SK-N-SH treated with all-trans-retinoic acid at 6 μM for 48 hours (cell line): ENCODE data around the gene PGAP6.
"Not testable (repeated sequence)": the region's sequence is repeated elsewhere in the genome, so short reads cannot be mapped to it uniquely, and the experiment has no call there.

Experiments used
- ATAC-seq: fragments of 200-7000 bp; cut with Tn5 transposase; 3 replicates; pipeline ENCODE4 v1.9.1; 2020; ENCODE audit warnings: mild to moderate bottlenecking, moderate library complexity
- ARNTL ChIP-seq: fragments of 450-650 bp; formaldehyde crosslinking; IDR thresholded peaks from 2 replicates; pipeline ENCODE4 v1.5.0; 2020; ENCODE audit warnings: low read depth, mild to moderate bottlenecking, moderate library complexity, borderline replicate concordance
- BACH2 ChIP-seq: fragments of 250-450 bp; sonication (Bioruptor Pico); IDR thresholded peaks from 2 replicates; pipeline ENCODE4 v1.9.0; 2021; ENCODE audit warnings: mild to moderate bottlenecking, borderline replicate concordance
- CREB5 ChIP-seq: fragments of 250-450 bp; sonication (Bioruptor Pico); IDR thresholded peaks from 2 replicates; pipeline ENCODE4 v1.5.1; 2020; ENCODE audit warnings: low read depth, mild to moderate bottlenecking, moderate library complexity
- CSDC2 ChIP-seq: fragments of 250-450 bp; sonication (Bioruptor Pico); IDR thresholded peaks from 2 replicates; pipeline ENCODE4 v1.5.0; 2020; ENCODE audit warnings: mild to moderate bottlenecking, moderate library complexity
- CSRNP3 ChIP-seq: fragments of 250-450 bp; sonication (Bioruptor Pico); IDR thresholded peaks from 2 replicates; pipeline ENCODE4 v1.5.1; 2021; ENCODE audit warnings: mild to moderate bottlenecking, moderate library complexity
- GLIS3 ChIP-seq: fragments of 250-450 bp; sonication (Bioruptor Pico); IDR thresholded peaks from 2 replicates; pipeline ENCODE4 v1.5.0; 2020; ENCODE audit warnings: mild to moderate bottlenecking, moderate library complexity
- ISL1 ChIP-seq: fragments of 250-450 bp; sonication (Bioruptor Pico); IDR thresholded peaks from 2 replicates; pipeline ENCODE4 v2.1.2; 2022; ENCODE audit warnings: mild to moderate bottlenecking, moderate library complexity
- OSR1 ChIP-seq: fragments of 250-450 bp; sonication (Bioruptor Pico); IDR thresholded peaks from 2 replicates; pipeline ENCODE4 v1.8.0; 2022; ENCODE audit warnings: moderate library complexity, mild to moderate bottlenecking, inconsistent platforms
- POU6F1 ChIP-seq: fragments of 250-450 bp; sonication (Bioruptor Pico); IDR thresholded peaks from 2 replicates; pipeline ENCODE4 v1.8.0; 2021; ENCODE audit warnings: low read depth, mild to moderate bottlenecking, moderate library complexity, borderline replicate concordance
- PPARA ChIP-seq: fragments of 250-450 bp; sonication (Bioruptor Pico); IDR thresholded peaks from 2 replicates; pipeline ENCODE4 v1.5.0; 2020; ENCODE audit warnings: mild to moderate bottlenecking, borderline replicate concordance
- RARB ChIP-seq: fragments of 250-450 bp; sonication (Bioruptor Pico); IDR thresholded peaks from 2 replicates; pipeline ENCODE4 v1.8.0; 2021; ENCODE audit warnings: mild to moderate bottlenecking, moderate library complexity
- SNAI2 ChIP-seq: fragments of 250-450 bp; sonication (Bioruptor Pico); IDR thresholded peaks from 2 replicates; pipeline ENCODE4 v1.5.0; 2020; ENCODE audit warnings: mild to moderate bottlenecking, moderate library complexity
- TCF4 ChIP-seq: fragments of 250-450 bp; sonication (Bioruptor Pico); IDR thresholded peaks from 2 replicates; pipeline ENCODE4 v1.8.0; 2021; ENCODE audit warnings: mild to moderate bottlenecking, moderate library complexity, borderline replicate concordance
- TOX ChIP-seq: fragments of 250-450 bp; sonication (Bioruptor Pico); IDR thresholded peaks from 2 replicates; pipeline ENCODE4 v1.8.0; 2021; ENCODE audit warnings: mild to moderate bottlenecking, moderate library complexity, borderline replicate concordance
- ZFP30 ChIP-seq: fragments of 450-650 bp; formaldehyde crosslinking; IDR thresholded peaks from 2 replicates; pipeline ENCODE4 v1.5.0; 2022; ENCODE audit warnings: mild to moderate bottlenecking, moderate library complexity
- ZNF565 ChIP-seq: fragments of 450-650 bp; formaldehyde crosslinking; conservative IDR thresholded peaks from 2 replicates; pipeline ENCODE4 v1.5.0; 2020; ENCODE audit warnings: low read depth, mild to moderate bottlenecking, moderate library complexity
- ZNF8 ChIP-seq: fragments of 450-650 bp; formaldehyde crosslinking; IDR thresholded peaks from 2 replicates; pipeline ENCODE4 v1.5.0; 2020; ENCODE audit warnings: mild to moderate bottlenecking, moderate library complexity
- TF ChIP-seq, protein P1 (sequence below): fragments of 250-450 bp; sonication (Bioruptor Pico); IDR thresholded peaks from 2 replicates; pipeline ENCODE4 v1.8.0; 2020; ENCODE audit warnings: mild to moderate bottlenecking, moderate library complexity, borderline replicate concordance
- TF ChIP-seq, protein P2 (sequence below): fragments of 250-450 bp; sonication (Bioruptor Pico); IDR thresholded peaks from 2 replicates; pipeline ENCODE4 v1.5.0; 2020; ENCODE audit warnings: mild to moderate bottlenecking, moderate library complexity

The PGAP6 gene

DNA sequence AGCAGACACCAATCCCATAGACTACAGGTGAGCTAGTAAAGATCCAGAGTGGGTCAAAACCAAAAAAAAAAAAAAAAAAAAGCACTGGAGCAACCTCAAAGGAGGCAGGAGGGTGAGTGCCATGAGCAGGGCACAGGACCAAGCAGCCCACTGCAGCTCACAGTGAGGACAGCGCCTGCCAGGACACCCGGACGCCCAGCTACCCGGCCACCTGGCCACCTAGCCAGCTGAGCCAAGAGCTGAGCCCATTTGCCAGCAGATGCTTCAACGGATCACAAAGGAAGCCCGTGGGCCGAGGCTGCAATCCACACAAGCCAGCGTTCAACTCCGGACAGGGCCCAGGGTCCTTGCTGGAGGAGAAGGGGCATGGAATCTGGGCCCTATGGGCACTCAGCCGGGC, 44.3 kb downstream of the PGAP6 start:
- ATAC-seq, result no peak; the same call in 2 of the 3 replicates

DNA sequence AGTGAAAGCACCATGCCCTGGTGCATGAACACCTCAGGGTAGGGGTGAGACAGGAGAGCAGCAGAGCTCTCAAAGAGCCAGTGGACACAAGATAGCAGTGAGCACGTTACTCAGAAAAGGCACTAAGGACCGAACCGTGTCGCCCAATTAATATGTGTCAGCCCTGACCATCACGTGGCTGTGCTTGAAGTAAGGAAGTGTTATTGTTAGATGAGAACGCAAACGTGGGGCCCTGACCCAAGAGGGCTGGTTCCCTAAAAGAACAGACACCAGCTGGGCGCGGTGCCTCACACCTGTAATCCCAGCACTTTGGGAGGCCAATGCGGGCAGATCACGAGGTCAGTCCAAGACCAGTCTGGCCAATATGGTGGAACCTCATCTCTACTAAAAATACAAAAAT, 45.5 kb downstream of the PGAP6 start:
- TF ChIP-seq, protein P1, sequence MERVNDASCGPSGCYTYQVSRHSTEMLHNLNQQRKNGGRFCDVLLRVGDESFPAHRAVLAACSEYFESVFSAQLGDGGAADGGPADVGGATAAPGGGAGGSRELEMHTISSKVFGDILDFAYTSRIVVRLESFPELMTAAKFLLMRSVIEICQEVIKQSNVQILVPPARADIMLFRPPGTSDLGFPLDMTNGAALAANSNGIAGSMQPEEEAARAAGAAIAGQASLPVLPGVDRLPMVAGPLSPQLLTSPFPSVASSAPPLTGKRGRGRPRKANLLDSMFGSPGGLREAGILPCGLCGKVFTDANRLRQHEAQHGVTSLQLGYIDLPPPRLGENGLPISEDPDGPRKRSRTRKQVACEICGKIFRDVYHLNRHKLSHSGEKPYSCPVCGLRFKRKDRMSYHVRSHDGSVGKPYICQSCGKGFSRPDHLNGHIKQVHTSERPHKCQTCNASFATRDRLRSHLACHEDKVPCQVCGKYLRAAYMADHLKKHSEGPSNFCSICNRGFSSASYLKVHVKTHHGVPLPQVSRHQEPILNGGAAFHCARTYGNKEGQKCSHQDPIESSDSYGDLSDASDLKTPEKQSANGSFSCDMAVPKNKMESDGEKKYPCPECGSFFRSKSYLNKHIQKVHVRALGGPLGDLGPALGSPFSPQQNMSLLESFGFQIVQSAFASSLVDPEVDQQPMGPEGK (CRISPR knock-in tag), result no peak
- TF ChIP-seq OSR1 (CRISPR knock-in tag) (no peak), ARNTL (CRISPR knock-in tag) (no peak), POU6F1 (CRISPR knock-in tag) (no peak), SNAI2 (CRISPR knock-in tag) (no peak), GLIS3 (CRISPR knock-in tag) (no peak), CSRNP3 (CRISPR knock-in tag) (no peak)
- TF ChIP-seq, protein P2, sequence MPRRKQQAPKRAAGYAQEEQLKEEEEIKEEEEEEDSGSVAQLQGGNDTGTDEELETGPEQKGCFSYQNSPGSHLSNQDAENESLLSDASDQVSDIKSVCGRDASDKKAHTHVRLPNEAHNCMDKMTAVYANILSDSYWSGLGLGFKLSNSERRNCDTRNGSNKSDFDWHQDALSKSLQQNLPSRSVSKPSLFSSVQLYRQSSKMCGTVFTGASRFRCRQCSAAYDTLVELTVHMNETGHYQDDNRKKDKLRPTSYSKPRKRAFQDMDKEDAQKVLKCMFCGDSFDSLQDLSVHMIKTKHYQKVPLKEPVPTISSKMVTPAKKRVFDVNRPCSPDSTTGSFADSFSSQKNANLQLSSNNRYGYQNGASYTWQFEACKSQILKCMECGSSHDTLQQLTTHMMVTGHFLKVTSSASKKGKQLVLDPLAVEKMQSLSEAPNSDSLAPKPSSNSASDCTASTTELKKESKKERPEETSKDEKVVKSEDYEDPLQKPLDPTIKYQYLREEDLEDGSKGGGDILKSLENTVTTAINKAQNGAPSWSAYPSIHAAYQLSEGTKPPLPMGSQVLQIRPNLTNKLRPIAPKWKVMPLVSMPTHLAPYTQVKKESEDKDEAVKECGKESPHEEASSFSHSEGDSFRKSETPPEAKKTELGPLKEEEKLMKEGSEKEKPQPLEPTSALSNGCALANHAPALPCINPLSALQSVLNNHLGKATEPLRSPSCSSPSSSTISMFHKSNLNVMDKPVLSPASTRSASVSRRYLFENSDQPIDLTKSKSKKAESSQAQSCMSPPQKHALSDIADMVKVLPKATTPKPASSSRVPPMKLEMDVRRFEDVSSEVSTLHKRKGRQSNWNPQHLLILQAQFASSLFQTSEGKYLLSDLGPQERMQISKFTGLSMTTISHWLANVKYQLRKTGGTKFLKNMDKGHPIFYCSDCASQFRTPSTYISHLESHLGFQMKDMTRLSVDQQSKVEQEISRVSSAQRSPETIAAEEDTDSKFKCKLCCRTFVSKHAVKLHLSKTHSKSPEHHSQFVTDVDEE (CRISPR knock-in tag), result no peak
- TF ChIP-seq, all 23 proteins: peak for 0
- ATAC-seq, result no peak

More for the DNA sequence above, 44.3 kb downstream of the PGAP6 start:
- TF ChIP-seq TOX (CRISPR knock-in tag) (no peak), ZFP30 (CRISPR knock-in tag) (no peak), ARNTL (CRISPR knock-in tag) (no peak), PPARA (CRISPR knock-in tag) (no peak), OSR1 (CRISPR knock-in tag) (no peak), POU6F1 (CRISPR knock-in tag) (no peak), GLIS3 (CRISPR knock-in tag) (no peak), ZNF8 (CRISPR knock-in tag) (no peak), CREB5 (CRISPR knock-in tag) (no peak), RARB (no peak), ZNF565 (CRISPR knock-in tag) (no peak), SNAI2 (CRISPR knock-in tag) (no peak), CSDC2 (no peak), BACH2 (CRISPR knock-in tag) (no peak), CSRNP3 (CRISPR knock-in tag) (no peak), TCF4 (no peak), ISL1 (CRISPR knock-in tag) (no peak)
- TF ChIP-seq, protein P2 (CRISPR knock-in tag), result no peak

DNA sequence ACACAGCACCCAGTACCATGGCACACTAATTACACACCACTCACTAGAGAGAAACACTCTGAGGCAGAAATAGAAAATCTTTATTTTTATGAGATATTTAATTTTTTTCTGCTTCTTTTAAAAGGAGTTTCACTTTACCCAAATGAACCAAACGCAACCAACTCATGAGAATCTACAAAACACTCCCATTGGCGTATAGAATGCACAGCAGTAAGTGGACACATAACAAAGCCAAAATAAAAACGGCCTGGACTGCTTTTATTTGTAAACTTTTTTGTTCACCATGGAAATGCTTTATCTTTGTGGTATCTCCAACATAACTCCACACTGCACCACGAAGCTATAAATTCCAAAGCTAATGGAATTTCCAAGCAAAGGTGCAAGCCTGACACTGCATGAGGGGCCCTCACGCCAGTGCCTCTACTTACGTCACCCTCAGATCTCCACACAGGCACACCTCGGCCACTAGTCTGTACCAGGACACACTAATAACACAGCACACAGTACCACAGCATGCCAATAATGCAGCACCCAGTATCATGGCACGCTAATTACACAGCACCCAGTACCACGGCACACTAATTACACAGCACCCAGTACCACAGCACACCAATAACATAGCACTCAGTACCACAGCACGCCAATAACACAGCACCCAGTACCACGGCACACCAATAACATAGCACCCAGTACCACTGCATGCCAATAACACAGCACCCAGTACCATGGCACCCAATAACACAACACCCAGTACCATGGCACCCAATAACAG, 46.7 kb downstream of the PGAP6 start:
- ATAC-seq, result not testable (repeated sequence)
